IMR-90 (cell line): ENCODE measurements around the gene AXIN1.

Experiments used
- BHLHE40 ChIP-seq: fragments of 150-350 bp; IDR thresholded peaks from 2 replicates; pipeline ENCODE4 v1.6.1; 2016; ENCODE audit warnings: mild to moderate bottlenecking, low read depth, low read length
- CEBPB ChIP-seq: IDR thresholded peaks from 2 replicates; pipeline ENCODE4 v1.6.1; 2012; ENCODE audit warnings: low read depth, low read length, improper control_type of control experiment
- CTCF ChIP-seq: conservative IDR thresholded peaks from 2 replicates; pipeline ENCODE4 v1.5.1; 2012; ENCODE audit warnings: mild to moderate bottlenecking, low read depth, low read length, improper control_type of control experiment
- MXI1 ChIP-seq: IDR thresholded peaks from 2 replicates; pipeline ENCODE4 v1.6.1; 2012; ENCODE audit warnings: low read depth, mild to moderate bottlenecking, low read length, moderate library complexity, borderline replicate concordance
- NFE2L2 ChIP-seq: fragments of 150-350 bp; IDR thresholded peaks from 2 replicates; pipeline ENCODE4 v1.6.1; 2016; ENCODE audit warnings: low read depth, mild to moderate bottlenecking, low read length
- POLR2A ChIP-seq: IDR thresholded peaks from 2 replicates; pipeline ENCODE4 v1.6.1; 2012; ENCODE audit warnings: mild to moderate bottlenecking, low read depth, low read length
- RAD21 ChIP-seq: IDR thresholded peaks from 2 replicates; pipeline ENCODE4 v1.6.1; 2012; ENCODE audit warnings: low read length, improper control_type of control experiment
- RFX5 ChIP-seq: IDR thresholded peaks from 2 replicates; pipeline ENCODE4 v1.8.0; 2012; ENCODE audit warnings: low read depth, mild to moderate bottlenecking, low read length, moderate library complexity
- SMC3 ChIP-seq: fragments of 150-350 bp; IDR thresholded peaks from 2 replicates; pipeline ENCODE4 v1.6.1; 2016; ENCODE audit warnings: low read depth, mild to moderate bottlenecking, antibody characterized with exemption, low read length, moderate library complexity

DNA sequence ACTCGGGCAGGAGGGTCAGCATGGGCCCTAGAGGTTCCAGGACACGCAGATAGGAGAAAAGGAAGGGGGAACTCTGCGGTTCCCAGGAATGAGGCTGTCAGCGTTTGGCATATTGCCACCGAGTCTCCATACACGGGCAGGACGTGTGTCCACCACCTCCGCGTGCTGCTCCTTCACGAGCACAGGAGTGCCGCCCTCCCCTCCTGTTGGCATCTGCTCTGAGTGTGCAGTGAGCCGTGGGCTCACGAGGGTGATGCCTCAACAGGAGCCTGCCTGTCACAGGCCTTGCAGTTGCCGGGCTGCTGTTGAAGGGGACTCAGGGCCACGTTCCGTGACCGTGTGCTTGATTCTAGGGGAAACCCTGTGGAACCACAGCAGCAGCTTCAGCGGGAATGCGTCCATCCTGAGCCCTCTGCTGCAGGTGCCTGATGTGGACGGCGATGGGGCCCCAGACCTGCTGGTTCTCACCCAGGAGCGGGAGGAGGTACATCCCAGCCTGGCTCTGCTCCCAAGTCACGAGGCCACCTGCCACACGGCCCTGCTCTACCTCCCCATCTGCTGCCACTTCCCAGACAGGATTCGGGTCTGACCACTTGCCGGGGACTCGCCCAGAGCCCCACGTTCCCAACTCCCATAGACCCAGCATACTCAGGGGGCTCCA is 91.4 kb downstream of the AXIN1 start:
- TF ChIP-seq CTCF (no peak), POLR2A (no peak), RFX5 (no peak), SMC3 (no peak), NFE2L2 (no peak), MXI1 (no peak), BHLHE40 (no peak), RAD21 (no peak), CEBPB (no peak)
